OCI-LY3 (cell line): ENCODE measurements around the gene SNTG2.

ENCODE experiments used
- H2AFZ ChIP-seq: fragments of 200-600, 300-600 bp; shearing (Covaris generic); 2 replicates; pipeline ENCODE4 v1.6.0; 2014; ENCODE audit warnings: antibody characterized with exemption, low read depth, low read length
- H3K27ac ChIP-seq: fragments of 200-600, 300-600 bp; sonication (generic); 2 replicates; pipeline ENCODE4 v1.5.1; 2014; ENCODE audit warnings: mild to moderate bottlenecking, low read length, moderate library complexity, mixed read lengths
- H3K27me3 ChIP-seq: fragments of 200-600, 300-600 bp; sonication (generic); 2 replicates; pipeline ENCODE4 v1.6.1; 2014; ENCODE audit warnings: low read depth, low read length, mixed read lengths
- H3K36me3 ChIP-seq: fragments of 200-600, 300-600 bp; sonication (generic); replicated peaks from 2 replicates; pipeline ENCODE3; 2014; ENCODE audit warnings: low read depth, low read length, mixed read lengths
- H3K4me1 ChIP-seq: fragments of 300-600, 200-600 bp; sonication (generic); 2 replicates; pipeline ENCODE4 v1.6.1; 2014; ENCODE audit warnings: low read length, mixed read lengths
- H3K4me2 ChIP-seq: fragments of 200-600, 300-600 bp; sonication (generic); 2 replicates; pipeline ENCODE4 v1.6.1; 2014; ENCODE audit warnings: low read length, mixed read lengths
- H3K4me3 ChIP-seq: fragments of 300-600, 200-600 bp; sonication (generic); 2 replicates; pipeline ENCODE4 v1.5.1; 2014; ENCODE audit warnings: antibody characterized with exemption, mild to moderate bottlenecking, low read length, moderate library complexity
- H3K79me2 ChIP-seq: fragments of 300-600, 200-600 bp; shearing (Covaris generic); 2 replicates; pipeline ENCODE4 v1.6.1; 2014; ENCODE audit warnings: mild to moderate bottlenecking, low read length, mixed read lengths
- H3K9ac ChIP-seq: fragments of 300-600, 200-600 bp; shearing (Covaris generic); 2 replicates; pipeline ENCODE4 v1.6.0; 2014; ENCODE audit warnings: mild to moderate bottlenecking, low read length, moderate library complexity
- H3K9me3 ChIP-seq: fragments of 200-600, 300-600 bp; shearing (Covaris generic); 2 replicates; pipeline ENCODE4 v1.6.1; 2014; ENCODE audit warnings: low read length, mixed read lengths; ENCODE audit not compliant: insufficient read depth
- H4K20me1 ChIP-seq: fragments of 200-600, 300-600 bp; sonication (generic); 2 replicates; pipeline ENCODE4 v1.6.1; 2016; ENCODE audit warnings: low read length, mixed read lengths; ENCODE audit not compliant: insufficient read depth
- EZH2phosphoT487 ChIP-seq: fragments of 200-600 bp; shearing (Covaris generic); IDR thresholded peaks from 2 replicates; pipeline ENCODE4 v1.6.1; 2018; ENCODE audit warnings: antibody characterized with exemption, mixed run types, low read depth
- TF ChIP-seq, protein P1 (sequence below): fragments of 200-600, 300-600 bp; sonication (generic); IDR thresholded peaks from 2 replicates; pipeline ENCODE4 v1.5.1; 2014; ENCODE audit warnings: antibody characterized with exemption, low read length, low read depth

The SNTG2 gene

DNA sequence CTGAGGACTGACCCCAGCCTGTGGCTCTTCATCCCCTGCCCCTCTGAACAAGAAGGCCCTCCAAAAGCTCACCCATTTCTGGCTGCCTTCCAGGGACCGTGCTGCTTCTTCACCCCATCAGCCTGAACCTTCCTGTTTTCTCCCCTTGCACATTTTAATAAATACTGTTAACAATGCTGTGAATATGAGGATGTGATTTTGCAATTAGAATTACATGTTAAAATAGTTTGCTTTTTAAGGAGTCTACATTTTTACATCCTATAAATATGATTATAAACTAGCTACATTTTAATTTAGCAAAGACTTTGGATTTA is 4.0 kb downstream of the SNTG2 start:
- Histone ChIP-seq H3K27me3 (0 out of 2 replicates have a peak, but pooled peaks cover 2% of the 10 kb centered on the region), H3K4me2 (no peak overlapping the region), H3K27ac (no peak overlapping the region), H3K79me2 (no peaks in the 10 kb centered on the region), H3K9me3 (no peaks in the 10 kb centered on the region), H3K9ac (no peak overlapping the region), H4K20me1 (no peaks in the 10 kb centered on the region), H2AFZ (no peak overlapping the region), H3K4me1 (no peaks in the 10 kb centered on the region), H3K36me3 (no peaks in the 10 kb centered on the region), H3K4me3 (no peak overlapping the region)
- TF ChIP-seq EZH2phosphoT487: no peak
- TF ChIP-seq, protein P1, sequence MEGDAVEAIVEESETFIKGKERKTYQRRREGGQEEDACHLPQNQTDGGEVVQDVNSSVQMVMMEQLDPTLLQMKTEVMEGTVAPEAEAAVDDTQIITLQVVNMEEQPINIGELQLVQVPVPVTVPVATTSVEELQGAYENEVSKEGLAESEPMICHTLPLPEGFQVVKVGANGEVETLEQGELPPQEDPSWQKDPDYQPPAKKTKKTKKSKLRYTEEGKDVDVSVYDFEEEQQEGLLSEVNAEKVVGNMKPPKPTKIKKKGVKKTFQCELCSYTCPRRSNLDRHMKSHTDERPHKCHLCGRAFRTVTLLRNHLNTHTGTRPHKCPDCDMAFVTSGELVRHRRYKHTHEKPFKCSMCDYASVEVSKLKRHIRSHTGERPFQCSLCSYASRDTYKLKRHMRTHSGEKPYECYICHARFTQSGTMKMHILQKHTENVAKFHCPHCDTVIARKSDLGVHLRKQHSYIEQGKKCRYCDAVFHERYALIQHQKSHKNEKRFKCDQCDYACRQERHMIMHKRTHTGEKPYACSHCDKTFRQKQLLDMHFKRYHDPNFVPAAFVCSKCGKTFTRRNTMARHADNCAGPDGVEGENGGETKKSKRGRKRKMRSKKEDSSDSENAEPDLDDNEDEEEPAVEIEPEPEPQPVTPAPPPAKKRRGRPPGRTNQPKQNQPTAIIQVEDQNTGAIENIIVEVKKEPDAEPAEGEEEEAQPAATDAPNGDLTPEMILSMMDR: no peak

DNA sequence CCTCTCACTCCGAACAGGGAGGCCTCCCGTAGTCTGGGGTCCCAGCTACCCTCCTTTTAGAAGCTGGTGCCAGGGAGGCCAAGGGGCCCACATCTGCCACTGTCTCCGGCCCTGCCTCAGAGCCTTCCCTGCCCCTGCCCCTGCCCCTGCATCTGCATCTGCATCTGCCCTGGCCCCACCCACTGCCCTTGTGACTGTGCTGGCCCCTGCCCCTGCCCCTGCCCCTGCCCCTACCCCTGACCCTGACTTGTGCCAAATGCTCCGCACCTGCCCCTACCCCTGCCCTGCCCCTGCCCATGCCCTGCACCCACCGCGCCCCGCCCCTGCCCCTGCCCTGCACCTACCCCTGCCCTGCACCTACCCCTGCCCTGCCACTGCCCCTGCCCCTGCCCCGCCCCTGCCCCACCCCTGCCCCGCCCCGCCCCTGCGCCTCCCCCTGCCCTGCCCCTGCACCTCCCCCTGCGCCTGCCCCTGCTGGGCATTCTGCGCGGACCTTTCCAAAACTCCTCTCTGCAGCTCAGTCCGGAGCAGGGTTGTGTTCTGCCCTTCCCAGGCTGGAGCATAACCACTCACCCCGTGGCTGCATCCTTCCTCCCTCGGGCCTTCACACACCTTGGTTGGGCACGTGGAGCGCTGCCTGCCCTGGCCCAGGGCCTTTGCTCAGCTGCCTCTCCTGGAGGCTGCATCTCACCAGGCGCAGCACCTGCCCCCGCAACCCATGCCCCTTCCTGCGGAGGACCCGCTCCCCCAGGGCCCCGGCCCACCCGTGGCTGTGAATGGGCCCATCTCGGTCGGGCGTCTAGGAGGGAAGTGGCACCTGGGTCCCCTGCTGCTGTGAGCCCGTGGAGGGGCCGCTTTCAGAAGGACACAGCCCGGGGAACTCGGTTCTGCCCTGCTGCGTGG is 5.4 kb downstream of the SNTG2 start:
- Histone ChIP-seq H3K9me3 (no peaks in the 10 kb centered on the region), H4K20me1 (no peaks in the 10 kb centered on the region), H3K4me2 (no peak overlapping the region), H3K36me3 (no peaks in the 10 kb centered on the region), H3K9ac (no peak overlapping the region), H3K27me3 (peaks cover 4% of the 10 kb centered on the region; the same call in 1 of the 2 replicates), H3K4me1 (no peaks in the 10 kb centered on the region), H2AFZ (no peak overlapping the region), H3K79me2 (no peaks in the 10 kb centered on the region), H3K27ac (no peak overlapping the region), H3K4me3 (no peak overlapping the region)
- no peak for TF ChIP-seq EZH2phosphoT487
- TF ChIP-seq, protein P1: no peak

DNA sequence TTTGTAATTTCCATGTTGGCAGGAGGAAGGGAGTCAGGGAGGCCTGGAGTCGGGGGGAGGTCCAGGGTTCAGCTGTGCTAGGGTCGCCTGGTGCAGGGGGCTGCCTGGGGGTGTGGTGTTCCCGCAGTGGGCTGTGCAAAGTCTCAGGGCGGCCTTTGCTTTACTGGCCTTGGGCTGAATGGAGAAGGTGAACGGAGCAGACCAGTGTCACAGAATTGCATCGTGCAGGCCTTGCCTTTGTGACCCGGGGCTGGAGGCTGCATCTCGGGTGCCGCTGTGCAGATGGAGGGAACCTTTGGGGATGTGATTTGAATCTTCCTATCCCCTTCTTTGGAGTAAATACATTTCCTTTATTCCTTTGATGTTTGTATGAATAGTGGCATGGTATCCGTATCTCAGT is 8.8 kb downstream of the SNTG2 start:
- TF ChIP-seq, protein P1: no peak
- no peak for TF ChIP-seq EZH2phosphoT487
- Histone ChIP-seq H3K27me3 (peaks cover 11% of the 10 kb centered on the region), H3K4me1 (no peaks in the 10 kb centered on the region), H3K9ac (no peak overlapping the region), H3K9me3 (no peaks in the 10 kb centered on the region), H2AFZ (no peak overlapping the region), H3K4me2 (no peak overlapping the region), H3K4me3 (no peak overlapping the region), H3K36me3 (no peaks in the 10 kb centered on the region), H3K27ac (no peak overlapping the region), H3K79me2 (no peaks in the 10 kb centered on the region), H4K20me1 (no peaks in the 10 kb centered on the region)

DNA sequence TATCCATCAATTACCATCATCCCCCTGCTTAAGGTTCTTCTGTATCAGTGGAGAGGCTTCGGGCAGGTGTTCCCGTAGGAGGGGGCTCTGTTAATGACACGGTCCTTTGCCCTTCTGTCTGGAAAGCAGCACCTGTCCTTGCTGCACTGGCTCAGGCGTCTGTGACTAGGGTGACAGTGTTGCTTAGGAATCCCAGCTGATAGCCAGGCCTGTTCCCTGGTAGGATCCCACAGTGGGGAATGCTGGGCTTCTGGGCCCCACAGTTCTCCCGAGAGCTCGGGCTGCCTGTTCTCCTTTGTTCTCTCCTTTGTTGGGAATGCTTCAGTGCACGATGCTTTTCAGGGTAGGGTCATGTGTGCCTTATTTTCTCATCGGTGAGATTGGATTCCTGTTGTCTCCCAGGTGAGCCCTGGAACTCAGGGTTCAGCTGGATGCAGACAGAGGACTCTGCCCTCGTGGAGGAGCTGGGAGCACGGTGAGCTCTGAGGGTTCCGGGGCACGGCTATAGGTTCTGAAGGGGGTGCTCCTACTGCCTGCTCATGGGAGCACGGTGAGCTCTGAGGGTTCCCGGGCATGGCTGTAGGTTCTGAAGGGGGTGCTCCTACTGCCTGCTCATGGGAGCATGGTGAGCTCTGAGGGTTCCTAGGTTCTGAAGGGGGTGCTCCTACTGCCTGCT is 9.6 kb downstream of the SNTG2 start:
- Histone ChIP-seq H3K27ac (no peak overlapping the region), H2AFZ (no peak overlapping the region), H4K20me1 (no peaks in the 10 kb centered on the region), H3K27me3 (peaks cover 11% of the 10 kb centered on the region), H3K4me3 (no peak overlapping the region), H3K9ac (no peak overlapping the region), H3K4me1 (no peaks in the 10 kb centered on the region), H3K9me3 (no peaks in the 10 kb centered on the region), H3K4me2 (no peak overlapping the region), H3K36me3 (no peaks in the 10 kb centered on the region), H3K79me2 (no peaks in the 10 kb centered on the region)
- TF ChIP-seq EZH2phosphoT487: no peak
- TF ChIP-seq, protein P1: no peak
